ENCODE data around the gene EDC3.
A peak's percentile ranks its signal among the peaks of the same experiment; 100 is the strongest.

GRCh38 chr15:74615508-74616365, 80.1 kb downstream of the EDC3 start, which contains the start of gene CLK3:
- TF ChIP-seq CTCF (IDR thresholded peaks at IDR 0.05), result no peak
- TF ChIP-seq EP300 (IDR thresholded peaks at IDR 0.05), result peak in 1 of 2 experiments; percentile 27; a peak in 1 of 5 replicates
- TF ChIP-seq JUN (IDR thresholded peaks at IDR 0.05), result peak; percentile 33 to 80; a peak in 3 of 5 replicates
- TF ChIP-seq CHD2 (IDR thresholded peaks at IDR 0.05; ENCODE audit: low read length, partially characterized antibody), result no peak
- no peak for TF ChIP-seq SMC3 (IDR thresholded peaks at IDR 0.05)
- no peak for TF ChIP-seq CHD4 (IDR thresholded peaks at IDR 0.05; ENCODE audit: borderline replicate concordance)

All from A549 (cell line).